HG02763 (cell line): ENCODE measurements around the gene KLHL4.
"Not testable (repeated sequence)": the region's sequence is repeated elsewhere in the genome, so short reads cannot be mapped to it uniquely, and the experiment has no call there.

ENCODE experiments used
- ATAC-seq: cut with Tn5 transposase; IDR thresholded peaks from one replicate; pipeline ENCODE4 v1.9.1; 2021; ENCODE audit warnings: mild to moderate bottlenecking, moderate library complexity; ENCODE audit not compliant: unreplicated experiment

The KLHL4 gene

GRCh38 chrX:87517571-87518141, at the start of gene KLHL4:
Gene KLHL4 (plus strand): TSS chrX:87517802. CDS start chrX:87517894, 92 bp downstream.
- ATAC-seq = no peak

- ATAC-seq = no peak
These were observed 48.7 kb upstream of the KLHL4 start for GRCh38 chrX:87468941-87469340.

GRCh38 chrX:87475793-87476192, 41.8 kb upstream of the KLHL4 start:
- no peak for ATAC-seq

- ATAC-seq = not testable (repeated sequence)
These were observed 38.9 kb upstream of the KLHL4 start for GRCh38 chrX:87478703-87479102.

- ATAC-seq = no peak
These were observed 28.5 kb upstream of the KLHL4 start for GRCh38 chrX:87489071-87489470.

- ATAC-seq = no peak
These were observed 1.8 kb upstream of the KLHL4 start for GRCh38 chrX:87515836-87516235.

- ATAC-seq = no peak
These were observed 883 bp upstream of the KLHL4 start for GRCh38 chrX:87516717-87517121.

GRCh38 chrX:87518504-87518903, 902 bp downstream of the KLHL4 start:
- ATAC-seq = no peak

GRCh38 chrX:87525771-87526229, 8.2 kb downstream of the KLHL4 start:
- no peak for ATAC-seq

GRCh38 chrX:87526281-87526680, 8.7 kb downstream of the KLHL4 start:
- no peak for ATAC-seq

- ATAC-seq = no peak
These were observed 10.9 kb downstream of the KLHL4 start for GRCh38 chrX:87528487-87528886.

- ATAC-seq = no peak
These were observed 54.4 kb downstream of the KLHL4 start for GRCh38 chrX:87571964-87572363.

- ATAC-seq = no peak
These were observed 55.3 kb downstream of the KLHL4 start for GRCh38 chrX:87572901-87573300.

- no peak for ATAC-seq
These were observed 61.4 kb downstream of the KLHL4 start for GRCh38 chrX:87578978-87579377.

- ATAC-seq = no peak
These were observed 63.3 kb downstream of the KLHL4 start for GRCh38 chrX:87580862-87581261.

- no peak for ATAC-seq
These were observed 64.9 kb downstream of the KLHL4 start for GRCh38 chrX:87582453-87582852.

- no peak for ATAC-seq
These were observed 66.1 kb downstream of the KLHL4 start for GRCh38 chrX:87583679-87584078.

GRCh38 chrX:87616371-87616770, 98.8 kb downstream of the KLHL4 start:
- no peak for ATAC-seq

GRCh38 chrX:87621697-87622096, 104.1 kb downstream of the KLHL4 start:
- no peak for ATAC-seq

- no peak for ATAC-seq
These were observed 109.4 kb downstream of the KLHL4 start for GRCh38 chrX:87626996-87627395.

GRCh38 chrX:87634361-87634760, 116.8 kb downstream of the KLHL4 start:
- ATAC-seq = no peak

- no peak for ATAC-seq
These were observed 118.9 kb downstream of the KLHL4 start for GRCh38 chrX:87636533-87636932.

GRCh38 chrX:87641439-87641838, 123.8 kb downstream of the KLHL4 start:
- ATAC-seq = not testable (repeated sequence)
